ENCODE measurements around the gene OSM.

DNA sequence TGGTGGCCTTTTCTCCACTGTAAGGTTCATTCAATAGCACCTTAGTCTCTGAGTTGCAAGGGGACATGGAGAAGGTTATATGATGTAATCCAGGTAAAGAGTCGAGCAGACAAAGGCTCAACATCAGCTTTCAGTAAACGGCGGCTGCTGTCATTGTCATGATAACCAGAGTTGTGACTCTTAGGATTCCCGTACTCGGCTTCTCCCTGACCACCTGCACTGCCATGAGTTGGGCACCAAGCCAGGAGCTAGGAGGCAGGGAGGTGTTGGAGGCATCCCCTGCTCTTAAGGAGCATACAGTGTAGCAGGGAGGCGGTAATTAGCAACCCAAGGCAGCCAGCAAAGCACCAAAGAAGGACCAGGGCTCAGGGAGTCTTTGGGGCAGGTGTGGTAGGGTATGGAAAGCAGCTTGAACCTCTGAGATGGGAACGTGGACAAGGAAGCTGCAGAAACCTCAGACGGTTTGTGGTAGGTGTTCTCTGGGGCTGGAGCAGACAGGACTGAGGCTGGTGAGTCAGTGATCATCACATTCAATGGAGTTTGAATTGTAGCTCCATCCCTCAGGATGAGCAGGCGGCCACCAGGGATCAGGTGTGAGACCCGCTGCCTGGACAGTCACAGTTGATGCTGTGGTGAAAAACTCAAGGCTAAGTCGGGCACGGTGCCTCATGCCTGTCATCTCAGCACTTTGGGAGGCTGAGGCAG is 51.8 kb downstream of the OSM start:
- TF ChIP-seq CTCF (IDR thresholded peaks at IDR 0.05) = no peak
- no peak for TF ChIP-seq POLR2AphosphoS5 (IDR thresholded peaks at IDR 0.05)
- no peak for TF ChIP-seq POLR2A (IDR thresholded peaks at IDR 0.05)

Data from sigmoid colon (tissue), 4 donors.